Fibroblast of mammary gland (primary cell): ENCODE measurements around the gene DFFB.

Experiments
- DNase-seq: peaks from one replicate; pipeline ENCODE4 v3.0.0-alpha.2; 2010; ENCODE audit warnings: low read depth
- H3K4me3 ChIP-seq: 2 replicates; pipeline ENCODE4 v1.5.1; 2011; ENCODE audit warnings: low read depth, mild to moderate bottlenecking, low read length, moderate library complexity; ENCODE audit not compliant: control insufficient read depth
- TF ChIP-seq, protein P1 (sequence below): conservative IDR thresholded peaks from 2 replicates; pipeline ENCODE4 v1.5.1; 2011; ENCODE audit warnings: low read depth, low read length, inconsistent platforms; ENCODE audit not compliant: control insufficient read depth, insufficient read depth

Gene DFFB

DNA sequence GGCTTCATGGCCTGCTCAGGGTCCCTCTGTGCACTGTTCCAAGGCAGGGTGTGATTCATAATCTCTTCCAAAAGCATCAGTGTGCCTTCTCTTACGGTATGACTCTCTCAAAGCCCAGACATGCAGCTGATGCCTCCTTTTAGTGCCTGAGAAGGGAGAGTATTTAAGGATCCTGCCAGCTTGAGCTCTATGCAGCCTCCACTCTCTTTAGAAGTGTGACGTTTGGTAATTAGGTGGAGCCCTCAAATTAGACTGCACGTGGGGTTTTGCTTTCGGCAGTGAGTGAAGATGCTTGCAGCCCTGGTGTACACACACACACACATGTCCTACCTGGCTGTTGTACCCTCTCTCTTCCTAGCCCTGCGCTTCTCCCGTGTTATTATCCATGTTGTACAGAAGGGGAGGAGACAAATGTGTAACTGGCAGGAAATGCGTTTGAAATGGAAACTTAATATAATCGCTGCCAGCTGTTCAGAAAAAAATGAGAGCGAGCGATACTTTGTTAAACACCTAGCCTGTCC lies 45.4 kb downstream of the DFFB start:
- DNase-seq, result no peak
- TF ChIP-seq, protein P1, sequence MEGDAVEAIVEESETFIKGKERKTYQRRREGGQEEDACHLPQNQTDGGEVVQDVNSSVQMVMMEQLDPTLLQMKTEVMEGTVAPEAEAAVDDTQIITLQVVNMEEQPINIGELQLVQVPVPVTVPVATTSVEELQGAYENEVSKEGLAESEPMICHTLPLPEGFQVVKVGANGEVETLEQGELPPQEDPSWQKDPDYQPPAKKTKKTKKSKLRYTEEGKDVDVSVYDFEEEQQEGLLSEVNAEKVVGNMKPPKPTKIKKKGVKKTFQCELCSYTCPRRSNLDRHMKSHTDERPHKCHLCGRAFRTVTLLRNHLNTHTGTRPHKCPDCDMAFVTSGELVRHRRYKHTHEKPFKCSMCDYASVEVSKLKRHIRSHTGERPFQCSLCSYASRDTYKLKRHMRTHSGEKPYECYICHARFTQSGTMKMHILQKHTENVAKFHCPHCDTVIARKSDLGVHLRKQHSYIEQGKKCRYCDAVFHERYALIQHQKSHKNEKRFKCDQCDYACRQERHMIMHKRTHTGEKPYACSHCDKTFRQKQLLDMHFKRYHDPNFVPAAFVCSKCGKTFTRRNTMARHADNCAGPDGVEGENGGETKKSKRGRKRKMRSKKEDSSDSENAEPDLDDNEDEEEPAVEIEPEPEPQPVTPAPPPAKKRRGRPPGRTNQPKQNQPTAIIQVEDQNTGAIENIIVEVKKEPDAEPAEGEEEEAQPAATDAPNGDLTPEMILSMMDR, result no peak
- no peak overlapping the region for H3K4me3 ChIP-seq

DNA sequence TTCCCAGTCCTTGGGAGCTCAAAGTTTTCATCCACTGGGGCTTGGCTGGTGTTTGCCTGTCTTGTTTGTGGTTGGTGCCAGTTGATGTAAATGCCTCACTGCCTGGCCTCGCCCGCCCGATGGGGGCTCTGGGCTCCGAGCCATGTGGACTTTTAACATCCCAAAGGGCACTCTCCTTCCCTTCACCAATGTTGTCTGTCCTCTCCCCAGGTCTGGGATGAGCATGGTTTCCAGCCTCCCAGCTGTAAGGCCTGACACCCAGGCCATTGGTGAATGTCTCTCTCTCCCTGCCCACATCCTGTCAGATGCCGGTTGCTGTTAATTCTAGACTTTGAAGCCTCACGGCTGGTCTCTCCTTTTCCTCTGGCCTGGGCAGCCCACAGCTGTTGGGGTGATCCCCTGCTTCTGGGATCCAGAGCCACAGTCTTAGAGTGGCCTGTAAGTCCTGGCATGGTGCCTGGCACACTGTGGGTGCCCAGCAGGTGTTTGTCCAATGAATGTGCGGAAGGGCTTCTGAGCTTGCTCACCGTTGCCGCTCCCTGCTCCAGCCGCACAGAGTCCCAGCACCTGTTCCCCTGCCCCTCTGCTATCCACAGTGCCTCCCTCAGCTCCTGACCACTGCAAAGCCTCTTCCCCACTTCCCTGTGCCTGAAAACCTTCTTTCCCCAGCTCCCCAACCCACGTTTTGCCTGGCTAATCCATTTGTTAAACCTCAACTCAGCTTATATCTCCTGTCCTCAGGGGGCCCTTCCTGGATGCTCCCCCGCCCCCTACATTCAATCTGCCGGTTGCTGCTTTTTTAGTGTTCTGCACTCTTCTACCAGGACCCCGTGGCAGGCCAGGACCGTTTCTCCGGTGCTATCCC lies 46.1 kb downstream of the DFFB start:
- TF ChIP-seq, protein P1, result no peak
- DNase-seq, result no peak
- H3K4me3 ChIP-seq, result no peak overlapping the region

DNA sequence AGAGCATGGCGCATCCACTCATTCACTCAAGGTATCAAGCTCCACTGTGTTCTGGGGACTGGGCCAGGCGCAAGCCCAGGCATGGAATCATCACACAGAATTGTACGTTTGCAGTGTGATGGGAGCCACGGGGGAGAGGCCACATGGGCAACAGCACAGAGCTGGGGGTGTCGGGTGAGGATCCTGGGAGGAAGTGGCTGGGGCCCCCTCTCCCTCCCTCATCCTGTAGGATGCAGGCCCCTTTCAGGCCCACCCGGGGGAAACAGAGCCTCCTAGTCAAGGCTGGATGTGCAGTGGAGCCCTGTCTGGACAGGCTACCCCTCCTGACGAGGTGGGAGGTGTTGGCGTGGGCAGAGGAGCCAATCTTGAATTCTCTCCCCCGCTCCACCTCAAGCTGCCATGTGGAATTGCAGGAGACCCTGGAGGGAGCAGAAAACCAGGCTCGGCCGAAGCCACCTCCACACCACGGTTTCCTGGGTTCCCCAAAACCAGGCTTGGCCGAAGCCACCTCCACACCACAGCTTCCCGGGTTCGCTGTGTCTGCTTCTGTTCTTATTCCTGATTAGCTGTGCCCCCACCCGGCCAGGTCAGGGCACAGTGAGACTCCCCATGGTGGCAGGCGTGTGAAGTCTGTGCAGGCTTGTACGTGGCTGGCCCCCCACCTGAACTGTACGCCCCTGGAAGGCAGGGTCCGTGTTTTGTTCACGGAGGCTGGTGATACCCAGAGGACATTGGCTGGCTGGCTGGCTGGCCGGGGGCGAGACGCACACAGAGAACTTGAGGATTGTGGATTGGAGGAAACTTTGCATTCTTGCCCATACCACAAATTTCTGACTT lies 46.9 kb downstream of the DFFB start:
- no peak overlapping the region for H3K4me3 ChIP-seq
- DNase-seq, result no peak
- TF ChIP-seq, protein P1, result no peak

DNA sequence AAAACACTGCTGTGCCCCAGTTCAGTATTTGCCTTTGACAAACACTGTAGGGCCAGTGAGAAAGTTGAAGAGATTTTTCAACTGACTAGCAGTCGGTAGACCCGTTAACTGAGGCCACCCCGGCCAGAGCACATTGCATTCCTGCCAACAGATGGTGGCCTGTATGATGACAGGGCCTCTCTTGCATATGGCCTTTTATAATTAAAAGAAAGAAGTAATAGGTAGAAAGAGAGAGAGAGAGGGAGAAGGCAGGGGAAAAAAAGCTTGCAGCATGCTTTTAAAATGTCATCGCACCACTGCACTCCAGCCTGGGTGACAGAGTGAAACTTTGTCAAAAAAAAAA lies 47.5 kb downstream of the DFFB start:
- H3K4me3 ChIP-seq, result no peak overlapping the region
- no peak for DNase-seq
- TF ChIP-seq, protein P1, result no peak

DNA sequence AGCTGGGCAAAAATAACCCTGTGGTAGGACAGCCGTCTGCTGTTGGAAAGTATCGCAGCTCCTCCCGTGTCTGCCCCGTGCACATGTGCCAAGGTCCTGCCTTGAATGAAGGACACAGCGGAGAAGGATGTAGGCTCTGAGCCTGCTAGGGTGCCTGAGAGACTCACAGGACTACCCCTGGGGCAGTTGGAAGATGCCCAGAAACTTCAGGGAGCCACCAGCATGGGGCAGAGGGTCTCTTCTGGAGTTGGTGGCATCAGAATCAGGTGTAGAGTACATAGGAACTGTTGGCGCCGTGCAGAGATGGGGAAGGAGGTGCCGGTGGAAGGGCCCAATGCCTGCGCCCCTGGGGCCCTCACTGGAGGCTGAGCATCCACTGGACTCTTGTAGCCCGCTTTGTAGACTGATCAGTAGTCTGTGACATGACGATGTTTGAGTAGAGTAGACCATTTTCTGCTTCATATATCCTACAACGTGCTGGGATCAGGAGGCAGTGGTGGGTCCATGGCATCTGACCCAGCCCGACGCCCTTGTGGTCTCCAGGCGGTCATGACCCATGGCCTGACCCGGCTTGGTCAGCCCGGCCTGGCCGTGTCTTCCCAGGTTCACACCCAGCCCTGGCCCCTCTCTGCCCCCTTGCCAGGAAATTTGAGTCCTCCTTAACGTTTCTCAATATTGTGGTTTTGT lies 48.1 kb downstream of the DFFB start:
- no peak overlapping the region for H3K4me3 ChIP-seq
- TF ChIP-seq, protein P1, result no peak
- DNase-seq, result no peak

DNA sequence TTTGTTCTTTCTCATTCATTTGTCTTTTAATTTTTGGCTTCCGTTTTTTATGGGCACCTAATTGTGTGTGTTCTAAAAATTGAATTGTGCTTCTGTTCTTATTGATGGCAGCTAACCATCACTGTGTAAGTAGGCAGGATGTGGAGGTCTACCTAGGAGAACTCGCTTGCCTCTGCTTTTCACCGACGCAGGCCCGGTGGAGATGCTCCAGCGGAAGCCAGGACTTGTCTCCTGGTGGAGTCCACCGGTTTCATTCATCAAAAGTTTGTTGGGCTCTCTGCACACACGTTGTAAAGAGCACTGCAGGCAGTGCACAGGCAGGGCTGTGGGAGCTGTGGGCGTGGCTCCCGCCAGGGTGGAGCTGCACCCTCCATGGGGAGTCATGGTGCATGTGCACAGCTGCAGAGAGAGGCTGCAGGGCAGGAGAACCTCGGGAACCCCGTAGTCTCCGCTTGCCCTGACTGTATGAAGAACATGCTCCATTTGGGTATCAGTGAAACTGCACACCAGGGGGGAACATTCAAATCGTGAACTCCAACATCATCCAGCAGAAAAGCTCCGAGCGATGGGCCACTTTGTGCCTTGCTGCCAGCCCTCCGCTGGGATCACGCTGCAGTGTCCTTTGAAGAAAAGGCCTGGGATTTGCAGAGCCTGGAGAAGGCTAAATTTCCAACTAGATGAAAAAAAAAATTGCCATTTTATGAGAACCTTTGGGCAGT lies 48.8 kb downstream of the DFFB start:
- TF ChIP-seq, protein P1, result no peak
- no peak overlapping the region for H3K4me3 ChIP-seq
- DNase-seq, result no peak
